Measurements from ENCODE around the gene USP6NL. TPM values are rescaled to one million over a fixed set of nuclear protein-coding genes. Genes with fewer than 3 reads are reported as not detected.

Gene USP6NL
- total RNA-seq, 1 experiment from 2014 or later = 13.0 TPM

- no peak for ATAC-seq
- CTCF ChIA-PET = no interaction called here
These were observed 75.2 kb downstream of the USP6NL start for GRCh38 chr10:11536228-11536627.

GRCh38 chr10:11535346-11535959 lies 76.0 kb downstream of the USP6NL start:
- H3K4me2 ChIP-seq (ENCODE audit: low read length) = no peak overlapping the region
- BruUV-seq (replicated peaks) = no TSS peak
- DNase-seq = no peak
- no peaks in the 10 kb centered on the region for H3K27me3 ChIP-seq (ENCODE audit: low read length)
- TF ChIP-seq CTCF (conservative IDR thresholded peaks at IDR 0.05; ENCODE audit: low read depth, low read length) = no peak
- no peak for TF ChIP-seq EZH2phosphoT487 (IDR thresholded peaks at IDR 0.05; ENCODE audit: borderline replicate concordance, low read length)
- TF ChIP-seq EZH2 (IDR thresholded peaks at IDR 0.05; ENCODE audit: low read length, unreplicated experiment) = no peak
- ChIA-PET POLR2A (ENCODE audit: unreplicated experiment) (interaction anchor here (0.6 kb wide), 1 partner anchor 187 kb away, joined by 4 read pairs; no protein-coding TSS in a partner anchor), CTCF (no interaction called here)
- H2AFZ ChIP-seq (ENCODE audit: low read length) = no peak overlapping the region
- peaks cover 17% of the 10 kb centered on the region for H3K4me1 ChIP-seq (ENCODE audit: insufficient read depth, low read length)
- H3K27ac ChIP-seq (ENCODE audit: low read length) = no peak overlapping the region
- no peak overlapping the region for H3K4me3 ChIP-seq (ENCODE audit: low read length)
- no peak overlapping the region for H3K9ac ChIP-seq (ENCODE audit: low read length)
- H4K20me1 ChIP-seq (ENCODE audit: low read length) = no peaks in the 10 kb centered on the region
- intact Hi-C loops (cut with micrococcal nuclease) = loop anchor here (5.0 kb wide), 1 partner anchor 67 kb away; no protein-coding TSS in a partner anchor
- H3K9me2 ChIP-seq (replicated peaks; ENCODE audit: low read length) = no peaks in the 10 kb centered on the region
- H3K9me3 ChIP-seq (ENCODE audit: low read length) = no peaks in the 10 kb centered on the region
- H3F3A ChIP-seq (ENCODE audit: low read length, unreplicated experiment) = no peaks in the 10 kb centered on the region
- H3K36me3 ChIP-seq (ENCODE audit: low read depth, low read length) = no peaks in the 10 kb centered on the region
- peaks cover 21% of the 10 kb centered on the region for H3K79me2 ChIP-seq (ENCODE audit: low read length)
- no peak for ATAC-seq

More at GRCh38 chr10:11536228-11536627, 75.2 kb downstream of the USP6NL start:
- no peaks in the 10 kb centered on the region for H4K20me1 ChIP-seq (ENCODE audit: low read length)
- H3K79me2 ChIP-seq (ENCODE audit: low read length) = peaks cover 21% of the 10 kb centered on the region
- BruUV-seq (replicated peaks) = no TSS peak
- H3K27ac ChIP-seq (ENCODE audit: low read length) = no peak overlapping the region
- no peak overlapping the region for H2AFZ ChIP-seq (ENCODE audit: low read length)
- H3K4me2 ChIP-seq (ENCODE audit: low read length) = no peak overlapping the region
- no peaks in the 10 kb centered on the region for H3F3A ChIP-seq (ENCODE audit: low read length, unreplicated experiment)
- H3K9me3 ChIP-seq (ENCODE audit: low read length) = no peaks in the 10 kb centered on the region
- peaks cover 18% of the 10 kb centered on the region for H3K4me1 ChIP-seq (ENCODE audit: insufficient read depth, low read length)
- intact Hi-C loops (cut with micrococcal nuclease) = loop anchor here (5.0 kb wide), 1 partner anchor 66 kb away; no protein-coding TSS in a partner anchor
- no peak overlapping the region for H3K4me3 ChIP-seq (ENCODE audit: low read length)
- no peaks in the 10 kb centered on the region for H3K9me2 ChIP-seq (replicated peaks; ENCODE audit: low read length)
- DNase-seq = no peak
- POLR2A ChIA-PET (ENCODE audit: unreplicated experiment) = no interaction called here
- H3K9ac ChIP-seq (ENCODE audit: low read length) = no peak overlapping the region
- H3K36me3 ChIP-seq (ENCODE audit: low read depth, low read length) = no peaks in the 10 kb centered on the region
- TF ChIP-seq EZH2 (IDR thresholded peaks at IDR 0.05; ENCODE audit: low read length, unreplicated experiment) = no peak
- no peak for TF ChIP-seq CTCF (conservative IDR thresholded peaks at IDR 0.05; ENCODE audit: low read depth, low read length)
- TF ChIP-seq EZH2phosphoT487 (IDR thresholded peaks at IDR 0.05; ENCODE audit: borderline replicate concordance, low read length) = no peak
- no peaks in the 10 kb centered on the region for H3K27me3 ChIP-seq (ENCODE audit: low read length)

GRCh38 chr10:11533328-11533781 lies 78.1 kb downstream of the USP6NL start:
- Histone ChIP-seq H3K4me1 (ENCODE audit: insufficient read depth, low read length) (no peaks in the 10 kb centered on the region), H3K79me2 (ENCODE audit: low read length) (peaks cover 18% of the 10 kb centered on the region), H2AFZ (ENCODE audit: low read length) (no peak overlapping the region), H3K9me2 (replicated peaks; ENCODE audit: low read length) (no peaks in the 10 kb centered on the region), H3K9me3 (ENCODE audit: low read length) (no peaks in the 10 kb centered on the region), H3K4me2 (ENCODE audit: low read length) (no peak overlapping the region), H4K20me1 (ENCODE audit: low read length) (no peaks in the 10 kb centered on the region), H3K27me3 (ENCODE audit: low read length) (no peaks in the 10 kb centered on the region), H3F3A (ENCODE audit: low read length, unreplicated experiment) (no peaks in the 10 kb centered on the region), H3K9ac (ENCODE audit: low read length) (no peak overlapping the region), H3K36me3 (ENCODE audit: low read depth, low read length) (no peaks in the 10 kb centered on the region), H3K27ac (ENCODE audit: low read length) (no peak overlapping the region), H3K4me3 (ENCODE audit: low read length) (no peak overlapping the region)
- TF ChIP-seq CTCF (conservative IDR thresholded peaks at IDR 0.05; ENCODE audit: low read depth, low read length) = no peak
- intact Hi-C loops (cut with micrococcal nuclease) = no loop called here
- CTCF ChIA-PET = no interaction called here
- no peak for ATAC-seq
- POLR2A ChIA-PET (ENCODE audit: unreplicated experiment) = interaction anchor here (0.5 kb wide), 1 partner anchor 149 kb away, joined by 13 read pairs; no protein-coding TSS in a partner anchor
- BruUV-seq (replicated peaks) = no TSS peak
- DNase-seq = no peak

Measured in PC-3 (cell line).